Calu3 (cell line): ENCODE data around the gene CTDNEP1. TPM values are rescaled to one million over a fixed set of nuclear protein-coding genes. Genes with fewer than 3 reads are reported as not detected.

ENCODE experiments used
- BruUV-seq: library from RNA; stranded (reverse); fragments of 400-500 nt; replicated peaks from 2 replicates; lab custom pipeline; 2021; lab: Mats Ljungman, UMichigan
- CTCF ChIA-PET: fragments of 300-600 bp; sonication (Branson Sonifier 250); formaldehyde crosslinking; loops from one replicate; lab custom pipeline; 2022; ENCODE audit warnings: antibody characterized with exemption; lab: Charles Lee
- DNase-seq: peaks from one replicate; pipeline ENCODE4 v3.0.0; 2022
- H3K27ac Mint-ChIP-seq: one replicate; pipeline ENCODE4 v1.8.0; 2022; ENCODE audit warnings: mixed read lengths; ENCODE audit not compliant: unreplicated experiment
- H3K27me3 Mint-ChIP-seq: one replicate; pipeline ENCODE4 v1.8.0; 2022; ENCODE audit warnings: mixed read lengths; ENCODE audit not compliant: unreplicated experiment
- H3K36me3 Mint-ChIP-seq: one replicate; pipeline ENCODE4 v1.8.0; 2022; ENCODE audit warnings: mild to moderate bottlenecking, moderate library complexity, mixed read lengths; ENCODE audit not compliant: insufficient read depth, unreplicated experiment
- H3K4me1 Mint-ChIP-seq: one replicate; pipeline ENCODE4 v1.8.0; 2022; ENCODE audit warnings: mild to moderate bottlenecking, low read depth, mixed read lengths; ENCODE audit not compliant: unreplicated experiment
- H3K4me3 Mint-ChIP-seq: one replicate; pipeline ENCODE4 v1.8.0; 2022; ENCODE audit warnings: mild to moderate bottlenecking, low read depth, moderate library complexity, mixed read lengths; ENCODE audit not compliant: unreplicated experiment
- H3K9me3 Mint-ChIP-seq: one replicate; pipeline ENCODE4 v1.8.0; 2022; ENCODE audit warnings: low read depth, mixed read lengths; ENCODE audit not compliant: unreplicated experiment
- intact Hi-C: fragments of 100-400 bp; cut with micrococcal nuclease; formaldehyde crosslinking; loops from one replicate; pipeline ENCODE4 v1.10.0; 2022; ENCODE audit not compliant: unreplicated experiment
- total RNA-seq: library from RNA; stranded (reverse); gene quantifications from 2 replicates; pipeline ENCODE4 v1.2.3, GENCODE V29; 2022
- TF ChIP-seq, protein P1 (sequence below): fragments of 200-600 bp; IDR thresholded peaks from one replicate; pipeline ENCODE4 v1.8.0; 2022; ENCODE audit warnings: antibody characterized with exemption; ENCODE audit not compliant: unreplicated experiment

CTDNEP1 gene
- total RNA-seq, 1 experiment from 2014 or later, result 85.2 TPM

GRCh38 chr17:7233701-7234082 is 17.8 kb downstream of the CTDNEP1 start:
- H3K27me3 Mint-ChIP-seq, result no peaks in the 10 kb centered on the region
- intact Hi-C loops, result no loop called here
- H3K36me3 Mint-ChIP-seq, result peaks cover 68% of the 10 kb centered on the region
- H3K4me3 Mint-ChIP-seq, result peak overlapping the region; percentile 82
- no peaks in the 10 kb centered on the region for H3K9me3 Mint-ChIP-seq
- TF ChIP-seq, protein P1, sequence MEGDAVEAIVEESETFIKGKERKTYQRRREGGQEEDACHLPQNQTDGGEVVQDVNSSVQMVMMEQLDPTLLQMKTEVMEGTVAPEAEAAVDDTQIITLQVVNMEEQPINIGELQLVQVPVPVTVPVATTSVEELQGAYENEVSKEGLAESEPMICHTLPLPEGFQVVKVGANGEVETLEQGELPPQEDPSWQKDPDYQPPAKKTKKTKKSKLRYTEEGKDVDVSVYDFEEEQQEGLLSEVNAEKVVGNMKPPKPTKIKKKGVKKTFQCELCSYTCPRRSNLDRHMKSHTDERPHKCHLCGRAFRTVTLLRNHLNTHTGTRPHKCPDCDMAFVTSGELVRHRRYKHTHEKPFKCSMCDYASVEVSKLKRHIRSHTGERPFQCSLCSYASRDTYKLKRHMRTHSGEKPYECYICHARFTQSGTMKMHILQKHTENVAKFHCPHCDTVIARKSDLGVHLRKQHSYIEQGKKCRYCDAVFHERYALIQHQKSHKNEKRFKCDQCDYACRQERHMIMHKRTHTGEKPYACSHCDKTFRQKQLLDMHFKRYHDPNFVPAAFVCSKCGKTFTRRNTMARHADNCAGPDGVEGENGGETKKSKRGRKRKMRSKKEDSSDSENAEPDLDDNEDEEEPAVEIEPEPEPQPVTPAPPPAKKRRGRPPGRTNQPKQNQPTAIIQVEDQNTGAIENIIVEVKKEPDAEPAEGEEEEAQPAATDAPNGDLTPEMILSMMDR, result no peak
- peak overlapping the region; percentile 95 for H3K27ac Mint-ChIP-seq
- peaks cover 41% of the 10 kb centered on the region for H3K4me1 Mint-ChIP-seq
- DNase-seq, result no peak
- BruUV-seq, result no TSS peak
- CTCF ChIA-PET, result interaction anchor here (0.7 to 1.8 kb wide), 2 partner anchors 13 to 188 kb away, joined by 3 to 5 read pairs; no protein-coding TSS in a partner anchor

- CTCF ChIA-PET, result interaction anchor here (0.8 kb wide), 1 partner anchor 1691 kb away, joined by 3 read pairs; no protein-coding TSS in a partner anchor
- peaks cover 63% of the 10 kb centered on the region for H3K36me3 Mint-ChIP-seq
- TF ChIP-seq, protein P1, result no peak
- H3K27me3 Mint-ChIP-seq, result no peaks in the 10 kb centered on the region
- no peak overlapping the region for H3K27ac Mint-ChIP-seq
- TSS peak; percentile 20 for BruUV-seq
- intact Hi-C loops, result no loop called here
- peak overlapping the region; percentile 82 for H3K4me3 Mint-ChIP-seq
- DNase-seq, result no peak
- peaks cover 38% of the 10 kb centered on the region for H3K4me1 Mint-ChIP-seq
- H3K9me3 Mint-ChIP-seq, result no peaks in the 10 kb centered on the region
Observed at GRCh38 chr17:7232114-7232513, 19.4 kb downstream of the CTDNEP1 start.

GRCh38 chr17:7229504-7229903 is 22.0 kb downstream of the CTDNEP1 start:
- no TSS peak for BruUV-seq
- H3K9me3 Mint-ChIP-seq, result no peaks in the 10 kb centered on the region
- CTCF ChIA-PET, result no interaction called here
- H3K27ac Mint-ChIP-seq, result peak overlapping the region; percentile 29
- H3K27me3 Mint-ChIP-seq, result no peaks in the 10 kb centered on the region
- TF ChIP-seq, protein P1, result no peak
- DNase-seq, result no peak
- H3K4me1 Mint-ChIP-seq, result peaks cover 17% of the 10 kb centered on the region
- intact Hi-C loops, result no loop called here
- H3K36me3 Mint-ChIP-seq, result peaks cover 55% of the 10 kb centered on the region
- H3K4me3 Mint-ChIP-seq, result no peak overlapping the region

DNA sequence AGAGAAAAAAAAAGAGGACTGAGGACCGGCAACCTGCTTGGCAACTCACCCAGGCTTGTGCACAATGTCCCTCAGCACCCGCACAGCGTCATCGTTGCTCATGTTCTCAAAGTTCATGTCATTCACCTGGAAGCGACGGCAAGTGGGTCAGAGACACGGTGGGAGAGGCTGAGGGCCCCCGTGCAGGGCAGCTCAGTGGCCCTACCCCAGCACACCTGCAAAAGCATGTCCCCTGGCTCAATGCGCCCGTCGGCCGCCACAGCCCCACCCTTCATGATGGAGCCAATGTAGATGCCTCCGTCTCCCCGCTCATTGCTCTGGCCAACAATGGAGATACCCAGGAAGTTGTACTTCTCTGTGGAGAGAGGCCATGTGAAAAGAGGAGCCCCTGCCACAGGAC is 22.6 kb downstream of the CTDNEP1 start:
- Mint-ChIP-seq H3K4me1 (peaks cover 17% of the 10 kb centered on the region), H3K36me3 (peaks cover 51% of the 10 kb centered on the region), H3K9me3 (no peaks in the 10 kb centered on the region), H3K27me3 (no peaks in the 10 kb centered on the region), H3K27ac (no peak overlapping the region), H3K4me3 (no peak overlapping the region)
- no peak for DNase-seq
- BruUV-seq, result no TSS peak
- intact Hi-C loops, result no loop called here
- CTCF ChIA-PET, result no interaction called here
- TF ChIP-seq, protein P1, result no peak
